Endothelial cell of umbilical vein (primary cell): ENCODE data around the gene CUL7. TPM values are rescaled to one million over a fixed set of nuclear protein-coding genes. Genes with fewer than 3 reads are reported as not detected.
A peak's percentile ranks its signal among the peaks of the same experiment; 100 is the strongest.

Experiments used
- BruUV-seq: library from RNA; stranded (reverse); fragments of 400-500 nt; replicated peaks from 2 replicates; lab custom pipeline; 2021; lab: Mats Ljungman, UMichigan
- CTCF ChIA-PET: fragments of 300-600, 350-600 bp; sonication (Branson Sonifier 250); formaldehyde crosslinking; loops from one replicate; lab custom pipeline; 2021; ENCODE audit warnings: antibody characterized with exemption, inconsistent platforms; lab: Charles Lee
- POLR2A ChIA-PET: fragments of 300-600, 350-600 bp; sonication (Branson Sonifier 250); formaldehyde crosslinking; loops from one replicate; lab custom pipeline; 2021; ENCODE audit warnings: antibody characterized with exemption, inconsistent platforms; lab: Charles Lee
- DNase-seq: peaks from one replicate; pipeline ENCODE4 v3.0.0-alpha.2; 2011; ENCODE audit warnings: low read depth, low spot score
- FAIRE-seq: peaks from 2 replicates; lab custom pipeline; 2011; peaks lifted over from hg19 to GRCh38; lab: Jason Lieb, UNC
- H2AFZ ChIP-seq: 2 replicates; pipeline ENCODE4 v1.6.0; 2012; ENCODE audit warnings: low read depth, low read length, control low read depth, inconsistent platforms
- H3K27ac ChIP-seq: 2 replicates; pipeline ENCODE4 v1.5.1; 2011; ENCODE audit warnings: low read depth, mild to moderate bottlenecking, control low read depth, low read length, moderate library complexity; ENCODE audit not compliant: insufficient read depth
- H3K27me3 ChIP-seq, 2 experiments: 2 replicates each; pipeline versions ENCODE4 v1.6.0 to v1.6.1; 2011; ENCODE audit warnings: low read length in 2 of 2, mixed read lengths in 1 of 2; ENCODE audit not compliant: control insufficient read depth in 2 of 2, insufficient read depth in 2 of 2
- H3K36me3 ChIP-seq, 2 experiments: 2 replicates in 1 of 2; 3 replicates in 1 of 2; pipeline ENCODE4 v1.5.1; 2011; ENCODE audit warnings: low read length in 2 of 2, mild to moderate bottlenecking in 1 of 2, moderate library complexity in 1 of 2; ENCODE audit not compliant: control insufficient read depth in 2 of 2, insufficient read depth in 2 of 2; ENCODE audit errors: extremely low read depth in 1 of 2
- H3K4me1 ChIP-seq: 3 replicates; pipeline ENCODE4 v1.5.1; 2011; ENCODE audit warnings: mild to moderate bottlenecking, low read length; ENCODE audit not compliant: control insufficient read depth, insufficient read depth; ENCODE audit errors: extremely low read depth
- H3K4me2 ChIP-seq: 2 replicates; pipeline ENCODE4 v1.6.1; 2011; ENCODE audit warnings: low read length, control low read depth, mixed read lengths; ENCODE audit not compliant: insufficient read depth
- H3K4me3 ChIP-seq, 3 experiments: fragments of 200-600 bp in 1 of 3; sonication (generic), shearing (Covaris generic) in 1 of 3; replicated peaks in 1 of 3; 2 replicates each; pipeline ENCODE4 v1.5.1; 2011 to 2016; ENCODE audit warnings: control low read depth in 3 of 3, low read length in 3 of 3, mild to moderate bottlenecking in 2 of 3, inconsistent platforms in 1 of 3, low read depth in 1 of 3, moderate library complexity in 1 of 3; ENCODE audit not compliant: insufficient read depth in 1 of 3
- H3K79me2 ChIP-seq: 2 replicates; pipeline ENCODE4 v1.6.0; 2012; ENCODE audit warnings: low read length, inconsistent platforms; ENCODE audit not compliant: control insufficient read depth, insufficient read depth
- H3K9ac ChIP-seq: replicated peaks from 2 replicates; pipeline ENCODE3; 2011; ENCODE audit warnings: low read length, control low read depth; ENCODE audit not compliant: insufficient read depth; ENCODE audit errors: extremely low read depth
- H3K9me1 ChIP-seq: replicated peaks from 3 replicates; pipeline ENCODE4 v1.6.0; 2011; ENCODE audit warnings: mild to moderate bottlenecking, low read length; ENCODE audit not compliant: control insufficient read depth, insufficient read depth; ENCODE audit errors: extremely low read depth
- H3K9me3 ChIP-seq: replicated peaks from 2 replicates; pipeline ENCODE4 v1.5.1; 2012; ENCODE audit warnings: low read length, inconsistent platforms; ENCODE audit not compliant: control insufficient read depth, insufficient read depth
- H4K20me1 ChIP-seq: replicated peaks from 2 replicates; pipeline ENCODE3; 2011; ENCODE audit warnings: mild to moderate bottlenecking, low read length; ENCODE audit not compliant: control insufficient read depth, insufficient read depth; ENCODE audit errors: extremely low read depth
- EZH2 ChIP-seq: IDR thresholded peaks from 2 replicates; pipeline ENCODE4 v1.6.1; 2012; ENCODE audit warnings: borderline replicate concordance, low read depth, mild to moderate bottlenecking, moderate library complexity, low read length, inconsistent platforms; ENCODE audit not compliant: severe bottlenecking
- FOS ChIP-seq: IDR thresholded peaks from 2 replicates; pipeline ENCODE4 v1.6.1; 2011; ENCODE audit warnings: mild to moderate bottlenecking, low read length, moderate library complexity, borderline replicate concordance; ENCODE audit not compliant: insufficient read depth
- GATA2 ChIP-seq: IDR thresholded peaks from 2 replicates; pipeline ENCODE4 v1.7.0; 2011; ENCODE audit warnings: low read depth, mild to moderate bottlenecking, moderate library complexity, mixed read lengths, low read length; ENCODE audit not compliant: insufficient read length, insufficient read depth
- JUN ChIP-seq: IDR thresholded peaks from 2 replicates; pipeline ENCODE4 v1.6.1; 2011; ENCODE audit warnings: borderline replicate concordance, low read depth; ENCODE audit not compliant: insufficient read length, insufficient read depth
- MYC ChIP-seq: IDR thresholded peaks from one replicate; pipeline ENCODE4 v1.6.1; 2011; ENCODE audit warnings: mild to moderate bottlenecking, low read depth, low read length
- POLR2A ChIP-seq: IDR thresholded peaks from 2 replicates; pipeline ENCODE4 v1.6.1; 2012; ENCODE audit warnings: low read depth, mild to moderate bottlenecking, control low read depth, low read length
- POLR2AphosphoS5 ChIP-seq: IDR thresholded peaks from 2 replicates; pipeline ENCODE4 v1.6.1; 2012; ENCODE audit warnings: low read depth, mild to moderate bottlenecking, control low read depth, low read length, moderate library complexity; ENCODE audit not compliant: insufficient read depth
- dilution Hi-C: fragments of 300-500 bp; cut with MboI; formaldehyde crosslinking; loops from one replicate; pipeline ENCODE4 v1.15.0; 2019; ENCODE audit warnings: low sequenced_read_pairs; ENCODE audit not compliant: extremely low pct_ligation_motif_present
- intact Hi-C: fragments of 100-400 bp; cut with micrococcal nuclease; formaldehyde crosslinking; loops from one replicate; pipeline ENCODE4 v1.10.0; 2022
- polyA plus RNA-seq, 4 experiments: library from polyadenylated mRNA; depleted of rRNA in 3 of 4; stranded (reverse) in 3 of 4; unstranded in 1 of 4; fragments of >200 nt; gene quantifications; 2 replicates each; pipeline versions ENCODE4 v1.2.1 to v1.2.3, GENCODE V29; 2011 to 2012; ENCODE audit warnings: missing spikeins in 1 of 4
- total RNA-seq: library from RNA; stranded (reverse); gene quantifications from 2 replicates; pipeline ENCODE4 v1.2.3, GENCODE V29; 2021
- TF ChIP-seq, protein P1 (sequence below), 2 donors: IDR thresholded peaks; 1 replicate in 1 of 2; 2 replicates in 1 of 2; pipeline ENCODE4 v1.5.1; 2011; ENCODE audit warnings: low read length in 2 of 2, mild to moderate bottlenecking in 2 of 2, moderate library complexity in 2 of 2, control low read depth in 1 of 2, inconsistent platforms in 1 of 2, low read depth in 1 of 2; ENCODE audit not compliant: insufficient read depth in 1 of 2; ENCODE audit errors: extremely low read depth in 1 of 2
- TF ChIP-seq, protein P2 (sequence below): IDR thresholded peaks from 2 replicates; pipeline ENCODE4 v1.6.1; 2011; ENCODE audit not compliant: insufficient read depth, insufficient read length

Gene CUL7
- total and polyA plus RNA-seq, 2 donors (not counting 3 experiments of a cell fraction or from before 2014, with no cell fraction given), result 29.4 to 33.7 TPM

GRCh38 chr6:42988486-42989020, 65.1 kb downstream of the CUL7 start:
- FAIRE-seq, result peak; percentile 73
- BruUV-seq, result no TSS peak
- no peak overlapping the region for H3K4me3 ChIP-seq
- dilution Hi-C loops, result no loop called here
- H3K27me3 ChIP-seq, result no peaks in the 10 kb centered on the region
- peaks cover 0 to 10% of the 10 kb centered on the region in 2 experiments for H3K36me3 ChIP-seq
- peak; percentile 68 for DNase-seq
- H3K4me1 ChIP-seq, result peaks cover 20% of the 10 kb centered on the region
- no peaks in the 10 kb centered on the region for H3K9me1 ChIP-seq
- peaks cover 15% of the 10 kb centered on the region for H3K79me2 ChIP-seq
- peaks cover 3% of the 10 kb centered on the region for H4K20me1 ChIP-seq
- H3K4me2 ChIP-seq, result no peak overlapping the region
- no peaks in the 10 kb centered on the region for H3K9me3 ChIP-seq
- no peak overlapping the region for H3K27ac ChIP-seq
- TF ChIP-seq GATA2 (no peak), POLR2AphosphoS5 (no peak), MYC (no peak), EZH2 (no peak), JUN (no peak), FOS (no peak), POLR2A (no peak)
- TF ChIP-seq, protein P1, sequence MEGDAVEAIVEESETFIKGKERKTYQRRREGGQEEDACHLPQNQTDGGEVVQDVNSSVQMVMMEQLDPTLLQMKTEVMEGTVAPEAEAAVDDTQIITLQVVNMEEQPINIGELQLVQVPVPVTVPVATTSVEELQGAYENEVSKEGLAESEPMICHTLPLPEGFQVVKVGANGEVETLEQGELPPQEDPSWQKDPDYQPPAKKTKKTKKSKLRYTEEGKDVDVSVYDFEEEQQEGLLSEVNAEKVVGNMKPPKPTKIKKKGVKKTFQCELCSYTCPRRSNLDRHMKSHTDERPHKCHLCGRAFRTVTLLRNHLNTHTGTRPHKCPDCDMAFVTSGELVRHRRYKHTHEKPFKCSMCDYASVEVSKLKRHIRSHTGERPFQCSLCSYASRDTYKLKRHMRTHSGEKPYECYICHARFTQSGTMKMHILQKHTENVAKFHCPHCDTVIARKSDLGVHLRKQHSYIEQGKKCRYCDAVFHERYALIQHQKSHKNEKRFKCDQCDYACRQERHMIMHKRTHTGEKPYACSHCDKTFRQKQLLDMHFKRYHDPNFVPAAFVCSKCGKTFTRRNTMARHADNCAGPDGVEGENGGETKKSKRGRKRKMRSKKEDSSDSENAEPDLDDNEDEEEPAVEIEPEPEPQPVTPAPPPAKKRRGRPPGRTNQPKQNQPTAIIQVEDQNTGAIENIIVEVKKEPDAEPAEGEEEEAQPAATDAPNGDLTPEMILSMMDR (IDR thresholded peaks at IDR 0.05; ENCODE audit: extremely low read depth in 1 of 2, insufficient read depth in 1 of 2, low read depth in 1 of 2, low read length in 2 of 2), result no peak
- TF ChIP-seq, protein P2, sequence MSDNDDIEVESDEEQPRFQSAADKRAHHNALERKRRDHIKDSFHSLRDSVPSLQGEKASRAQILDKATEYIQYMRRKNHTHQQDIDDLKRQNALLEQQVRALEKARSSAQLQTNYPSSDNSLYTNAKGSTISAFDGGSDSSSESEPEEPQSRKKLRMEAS, result no peak
- intact Hi-C loops, result no loop called here
- CTCF ChIA-PET, result interaction anchor here (1.0 to 1.1 kb wide), 3 partner anchors 8 to 25 kb away, joined by 3 to 4 read pairs (median 3); partner anchors contain the start of genes KLHDC3 and MEA1
- POLR2A ChIA-PET, result interaction anchor here (0.5 kb wide), 1 partner anchor 13 kb away, joined by 5 read pairs; no protein-coding TSS in a partner anchor
- no peak overlapping the region for H3K9ac ChIP-seq
- no peak overlapping the region for H2AFZ ChIP-seq

Other genes starting within 250 kb of the CUL7 start
- 94.4 and 103 TPM in 2 replicates for gene RPL7L1, start 174.2 kb downstream of the CUL7 start, total RNA-seq
- gene RPL7L1, start 174.2 kb downstream of the CUL7 start, polyA plus RNA-seq, result 31.1 and 36.9 TPM in 2 replicates
- gene PTCRA, start 137.8 kb downstream of the CUL7 start, total RNA-seq, result not detected in 2 replicates
- gene PTCRA, start 137.8 kb downstream of the CUL7 start, polyA plus RNA-seq, result 0.13 TPM in 1 of 2 replicates, not detected in the other
- gene CNPY3, start 124.4 kb downstream of the CUL7 start, total RNA-seq, result 43.3 and 53.1 TPM in 2 replicates
- 40.8 and 46.4 TPM in 2 replicates for gene CNPY3, start 124.4 kb downstream of the CUL7 start, polyA plus RNA-seq
- 0.42 and 1.2 TPM in 2 replicates for gene GNMT, start 93.1 kb downstream of the CUL7 start, total RNA-seq
- 0.41 and 0.70 TPM in 2 replicates for gene GNMT, start 93.1 kb downstream of the CUL7 start, polyA plus RNA-seq
- gene PEX6, start 74.7 kb downstream of the CUL7 start, total RNA-seq, result 9.9 and 18.1 TPM in 2 replicates
- 10.8 and 11.2 TPM in 2 replicates for gene PEX6, start 74.7 kb downstream of the CUL7 start, polyA plus RNA-seq
- 45.5 and 51.0 TPM in 2 replicates for gene PPP2R5D, start 69.3 kb downstream of the CUL7 start, total RNA-seq
- 58.9 and 60.2 TPM in 2 replicates for gene PPP2R5D, start 69.3 kb downstream of the CUL7 start, polyA plus RNA-seq
- gene MEA1, start 39.9 kb downstream of the CUL7 start, total RNA-seq, result 55.6 and 62.5 TPM in 2 replicates
- gene MEA1, start 39.9 kb downstream of the CUL7 start, polyA plus RNA-seq, result 68.0 and 69.5 TPM in 2 replicates
- 84.6 and 84.8 TPM in 2 replicates for gene KLHDC3, start 39.6 kb downstream of the CUL7 start, total RNA-seq
- 120 and 130 TPM in 2 replicates for gene KLHDC3, start 39.6 kb downstream of the CUL7 start, polyA plus RNA-seq
- 103 TPM in 2 replicates for gene RRP36, start 32.2 kb downstream of the CUL7 start, total RNA-seq
- 35.9 and 40.2 TPM in 2 replicates for gene RRP36, start 32.2 kb downstream of the CUL7 start, polyA plus RNA-seq
- gene MRPL2, start 5.6 kb upstream of the CUL7 start, total RNA-seq, result 59.7 and 63.6 TPM in 2 replicates
- 37.6 and 43.1 TPM in 2 replicates for gene MRPL2, start 5.6 kb upstream of the CUL7 start, polyA plus RNA-seq
- gene KLC4, start 5.8 kb upstream of the CUL7 start, total RNA-seq, result 26.8 and 26.9 TPM in 2 replicates
- gene KLC4, start 5.8 kb upstream of the CUL7 start, polyA plus RNA-seq, result 17.4 and 17.7 TPM in 2 replicates
- gene PTK7, start 22.5 kb upstream of the CUL7 start, total RNA-seq, result 65.3 and 65.6 TPM in 2 replicates
- gene PTK7, start 22.5 kb upstream of the CUL7 start, polyA plus RNA-seq, result 41.9 and 44.6 TPM in 2 replicates
- gene SRF, start 117.4 kb upstream of the CUL7 start, total RNA-seq, result 34.4 and 36.2 TPM in 2 replicates
- gene SRF, start 117.4 kb upstream of the CUL7 start, polyA plus RNA-seq, result 55.8 and 61.5 TPM in 2 replicates
- 43.9 and 46.0 TPM in 2 replicates for gene CUL9, start 128.3 kb upstream of the CUL7 start, total RNA-seq
- 36.5 and 38.7 TPM in 2 replicates for gene CUL9, start 128.3 kb upstream of the CUL7 start, polyA plus RNA-seq
- gene DNPH1, start 175.6 kb upstream of the CUL7 start, total RNA-seq, result 34.3 and 37.7 TPM in 2 replicates
- gene DNPH1, start 175.6 kb upstream of the CUL7 start, polyA plus RNA-seq, result 120 and 131 TPM in 2 replicates
- gene TTBK1, start 189.6 kb upstream of the CUL7 start, total RNA-seq, result 0.12 TPM in 1 of 2 replicates, not detected in the other
- 0.06 TPM in 2 replicates for gene TTBK1, start 189.6 kb upstream of the CUL7 start, polyA plus RNA-seq
- gene SLC22A7, start 244.4 kb upstream of the CUL7 start, total RNA-seq, result not detected in 2 replicates
- not detected in 2 replicates for gene SLC22A7, start 244.4 kb upstream of the CUL7 start, polyA plus RNA-seq